Measurements from ENCODE around the gene MACROH2A1.

GRCh38 chr5:135330798-135331096, 68.3 kb downstream of the MACROH2A1 start:
- TF ChIP-seq TAF1 (IDR thresholded peaks at IDR 0.05; ENCODE audit: borderline replicate concordance, low read depth, low read length): no peak
- TF ChIP-seq POLR2A (IDR thresholded peaks at IDR 0.05; ENCODE audit: low read depth, low read length): no peak
